AML-193 (cell line): ENCODE data around the gene GABRB1.
A peak's percentile ranks its signal among the peaks of the same experiment; 100 is the strongest.

ENCODE experiments used
- DNase-seq, 2 experiments: peaks; one replicate each; lab custom pipeline; 2025; lab: John Stamatoyannopoulos, UW

Gene GABRB1

GRCh38 chr4:47386146-47386545 is 354.8 kb downstream of the GABRB1 start:
- no peak for DNase-seq

DNA sequence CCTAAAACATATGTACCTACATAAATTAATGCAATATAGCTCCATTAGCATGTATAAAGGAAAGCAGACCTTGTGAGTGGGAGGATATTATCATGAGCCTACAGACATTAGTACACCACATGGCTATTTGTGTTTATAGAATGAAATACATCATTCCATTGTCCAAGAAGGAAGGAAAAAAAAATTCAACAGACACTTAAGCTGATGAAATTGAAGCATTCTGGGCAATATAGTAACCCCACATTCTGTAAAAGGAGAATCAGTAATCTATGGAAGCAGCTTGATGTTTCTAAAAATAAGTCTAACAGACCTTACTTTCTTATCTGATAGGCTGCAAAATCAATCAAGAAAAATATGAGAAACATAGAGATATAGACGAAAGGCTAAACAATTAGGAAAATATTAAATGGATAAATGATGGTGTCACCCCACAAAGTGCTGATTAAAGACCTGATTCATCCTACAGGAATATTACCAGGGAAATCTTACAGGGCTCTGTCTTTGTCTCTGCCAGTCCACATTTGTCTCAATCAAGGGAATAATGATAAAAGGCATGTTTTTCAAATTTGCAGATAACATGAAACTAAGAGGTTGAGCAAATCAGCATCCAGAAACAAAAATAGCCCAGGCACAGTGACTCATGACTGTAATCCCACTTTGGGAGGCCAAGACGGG is 355.3 kb downstream of the GABRB1 start:
- no peak for DNase-seq

- no peak for DNase-seq
Observed at GRCh38 chr4:47390428-47391125, 359.2 kb downstream of the GABRB1 start.

- no peak for DNase-seq
Observed at GRCh38 chr4:47391256-47391655, 359.9 kb downstream of the GABRB1 start.

- peak in 1 of 2 experiments; percentile 3 for DNase-seq
Observed at GRCh38 chr4:47406408-47406807, 375.0 kb downstream of the GABRB1 start.

- no peak for DNase-seq
Observed at GRCh38 chr4:47410271-47410670, 378.9 kb downstream of the GABRB1 start.

- DNase-seq = no peak
Observed at GRCh38 chr4:47413521-47413920, 382.2 kb downstream of the GABRB1 start.

DNA sequence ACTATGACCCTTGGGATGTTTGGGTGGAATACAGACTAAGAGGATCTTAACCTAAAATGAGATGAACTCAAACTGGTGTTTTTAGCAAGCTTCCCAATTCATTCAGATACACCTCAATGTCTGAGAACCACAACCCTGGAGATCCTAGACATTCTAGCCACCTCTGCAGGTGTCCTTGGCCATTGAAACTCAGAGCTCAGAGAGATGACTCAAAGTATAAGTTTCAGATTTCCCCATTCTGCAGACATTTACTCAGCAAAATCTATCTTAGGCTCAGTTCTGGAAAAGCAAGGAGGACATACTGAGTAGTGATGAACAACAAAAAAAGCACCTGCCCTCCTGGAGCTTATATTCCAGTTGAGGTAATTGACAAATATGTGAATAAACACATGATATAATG is 384.4 kb downstream of the GABRB1 start:
- DNase-seq = no peak

DNA sequence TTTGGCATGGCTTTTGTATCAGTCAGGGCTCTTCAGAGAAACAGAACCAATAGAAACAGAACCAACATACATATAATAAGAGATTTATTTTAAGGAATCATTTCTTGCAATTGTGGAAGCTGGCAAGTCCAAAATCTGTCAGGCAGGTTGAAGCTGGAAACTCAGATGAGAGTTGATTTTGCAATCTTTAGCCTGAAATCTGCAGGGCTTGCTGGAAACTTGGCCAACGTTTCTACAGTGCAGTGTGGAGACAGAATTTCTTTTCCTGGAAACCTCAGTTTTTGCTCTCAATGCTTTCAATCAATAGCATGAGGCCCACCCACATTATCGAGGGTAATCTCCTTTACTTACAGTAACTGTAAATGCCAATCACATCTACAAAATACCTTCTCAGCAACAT is 386.8 kb downstream of the GABRB1 start:
- DNase-seq = no peak

DNA sequence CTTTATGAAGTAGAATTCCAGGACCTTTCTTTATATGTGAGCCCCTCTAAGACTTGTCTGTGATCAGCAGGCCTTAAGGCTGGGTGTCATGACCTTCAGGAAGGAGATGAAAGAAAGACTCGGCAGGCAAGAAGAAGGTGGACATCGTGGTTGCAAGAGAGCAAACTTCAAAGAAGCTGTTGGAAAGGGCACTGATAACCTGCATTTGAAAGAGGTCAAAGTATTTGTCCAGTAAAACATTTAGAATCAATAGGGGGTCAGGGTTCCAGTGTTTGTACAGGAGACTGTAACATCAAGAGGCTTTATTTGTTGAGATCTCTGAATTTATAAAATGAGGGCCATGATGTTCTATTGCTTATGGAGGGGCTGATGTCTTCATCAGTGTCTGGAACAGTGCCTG is 387.9 kb downstream of the GABRB1 start:
- DNase-seq = no peak

DNA sequence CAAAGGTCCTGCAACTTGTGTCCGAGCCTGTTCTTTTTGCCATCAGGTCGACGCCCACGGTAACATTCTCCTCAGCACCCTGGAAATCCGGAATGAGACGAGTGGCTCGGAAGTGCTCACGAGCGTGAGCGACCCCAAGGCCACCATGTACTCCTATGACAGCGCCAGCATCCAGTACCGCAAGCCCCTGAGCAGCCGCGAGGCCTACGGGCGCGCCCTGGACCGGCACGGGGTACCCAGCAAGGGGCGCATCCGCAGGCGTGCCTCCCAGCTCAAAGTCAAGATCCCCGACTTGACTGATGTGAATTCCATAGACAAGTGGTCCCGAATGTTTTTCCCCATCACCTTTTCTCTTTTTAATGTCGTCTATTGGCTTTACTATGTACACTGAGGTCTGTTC is 394.3 kb downstream of the GABRB1 start:
- DNase-seq = no peak

DNA sequence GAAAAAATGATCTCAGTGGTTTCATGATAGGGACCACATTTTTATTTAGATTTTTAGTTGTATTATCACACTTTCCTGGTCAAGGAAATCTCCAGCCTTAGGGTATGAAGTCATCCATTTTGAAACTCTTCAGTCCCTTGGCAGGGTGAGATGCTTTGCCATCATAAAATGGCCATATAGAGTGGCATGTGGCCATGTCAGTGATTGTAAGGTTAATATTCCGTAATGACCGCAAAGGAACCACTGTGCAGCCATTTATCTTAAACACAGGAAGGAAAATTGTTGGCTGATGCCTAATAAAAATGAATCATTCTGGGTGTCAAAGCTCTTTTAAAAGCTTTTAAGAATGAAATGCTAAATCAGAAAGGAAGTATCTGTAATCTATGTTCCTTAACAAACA is 396.6 kb downstream of the GABRB1 start:
- no peak for DNase-seq

GRCh38 chr4:47432749-47433148 is 401.4 kb downstream of the GABRB1 start:
- no peak for DNase-seq

GRCh38 chr4:47434931-47435330 is 403.6 kb downstream of the GABRB1 start:
- DNase-seq = no peak

DNA sequence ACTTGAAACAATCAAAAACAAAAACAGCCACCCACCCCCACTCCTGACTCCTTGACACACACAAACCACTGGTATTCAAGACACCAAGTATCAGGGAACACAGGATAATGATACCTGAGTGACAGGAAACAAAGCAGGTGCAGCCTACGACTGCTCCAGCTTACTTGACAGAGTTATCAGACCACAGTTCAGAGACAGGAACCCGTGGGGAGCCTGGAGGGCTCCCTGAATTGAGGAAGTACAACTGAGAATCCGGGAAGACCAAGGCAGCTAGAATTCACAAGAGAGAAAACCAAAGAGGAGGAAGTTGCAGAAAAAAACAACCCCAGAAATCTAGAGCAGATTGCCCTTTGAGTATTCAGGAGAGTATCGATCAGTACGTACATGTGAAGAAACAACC is 411.6 kb downstream of the GABRB1 start:
- peak; percentile 72 to 82 for DNase-seq

DNA sequence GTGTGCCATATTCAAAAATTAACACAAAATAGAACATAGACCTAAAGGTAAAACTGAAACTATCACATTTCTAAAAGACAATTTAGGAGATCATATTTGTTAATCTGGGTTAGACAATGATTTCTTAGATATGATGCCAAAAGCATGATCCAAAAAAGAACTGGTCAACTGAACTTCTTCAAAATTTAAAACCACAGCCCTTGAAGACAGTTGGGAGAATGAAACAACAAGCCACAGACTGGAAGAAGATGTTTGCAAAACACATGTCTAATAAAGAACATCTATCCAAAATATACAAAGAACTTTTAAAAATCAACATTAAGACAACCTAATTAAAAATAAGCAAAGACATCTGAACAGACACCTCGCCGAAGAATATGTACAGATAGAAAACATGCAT is 412.7 kb downstream of the GABRB1 start:
- peak; percentile 64 to 71 for DNase-seq

DNA sequence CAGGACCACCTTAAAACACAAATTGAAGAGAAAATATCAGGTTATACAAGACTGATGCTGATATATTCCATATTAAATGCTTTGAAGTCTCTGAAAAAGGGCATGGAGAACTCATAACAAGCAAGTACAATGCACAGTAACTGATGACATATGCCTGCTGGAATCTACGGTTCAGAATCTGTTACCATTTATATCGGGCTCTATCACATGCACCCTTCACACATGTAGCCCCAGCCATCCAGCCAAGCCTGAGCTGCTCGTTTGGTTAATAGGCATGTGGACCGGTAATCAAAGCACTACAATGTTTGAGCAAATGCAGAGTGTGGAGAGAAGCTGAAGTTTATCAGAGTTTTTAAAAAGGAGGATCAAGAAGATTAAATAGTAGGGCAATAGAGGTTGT is 420.3 kb downstream of the GABRB1 start:
- DNase-seq = no peak

DNA sequence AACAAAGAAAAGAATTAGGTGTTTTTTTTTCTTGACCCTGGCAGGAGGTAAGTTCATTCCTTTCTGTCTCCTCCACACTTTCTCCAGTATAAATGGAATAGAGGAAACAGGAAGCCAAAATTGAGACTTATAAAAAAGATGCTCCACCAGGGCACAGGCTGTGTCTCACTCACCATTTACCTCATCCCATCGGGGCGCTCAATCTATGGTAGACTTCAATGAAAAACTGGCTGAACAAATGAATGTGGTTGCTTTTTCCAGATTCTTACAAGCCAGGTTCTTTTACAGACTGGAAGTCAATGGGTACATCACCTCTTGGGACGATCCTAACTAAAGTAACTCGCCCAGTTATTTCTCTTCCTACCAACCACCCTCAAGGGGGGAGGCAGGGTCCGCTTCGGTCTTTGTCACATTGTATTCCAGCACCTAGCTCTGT is 431.4 kb downstream of the GABRB1 start:
- DNase-seq = peak in 1 of 2 experiments; percentile 15

- peak; percentile 90 to 91 for DNase-seq
Observed at GRCh38 chr4:47463235-47463956, 432.0 kb downstream of the GABRB1 start, which contains the start of gene COMMD8. COMMD8 (minus strand) TSS chr4:47463702; CDS start chr4:47463651, 51 bp downstream.

DNA sequence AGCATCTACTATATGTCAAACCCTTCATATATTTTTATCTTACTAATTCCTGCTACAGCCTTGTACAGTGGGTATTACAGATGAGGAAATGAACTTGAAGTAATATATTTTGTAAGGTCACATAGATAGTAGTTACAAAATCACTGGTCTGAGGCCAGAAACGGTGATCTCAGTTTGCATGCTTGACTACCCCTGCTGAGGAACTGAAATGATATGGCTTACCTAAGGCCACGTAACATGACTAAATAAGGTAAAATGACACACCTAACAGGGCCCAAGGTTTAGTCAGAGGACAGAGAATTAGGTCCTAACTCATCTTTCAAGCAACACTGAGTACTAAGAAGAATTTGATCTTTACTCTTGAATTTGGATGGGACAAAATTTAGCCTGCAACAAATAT is 433.6 kb downstream of the GABRB1 start:
- DNase-seq = peak; percentile 58 to 68

DNA sequence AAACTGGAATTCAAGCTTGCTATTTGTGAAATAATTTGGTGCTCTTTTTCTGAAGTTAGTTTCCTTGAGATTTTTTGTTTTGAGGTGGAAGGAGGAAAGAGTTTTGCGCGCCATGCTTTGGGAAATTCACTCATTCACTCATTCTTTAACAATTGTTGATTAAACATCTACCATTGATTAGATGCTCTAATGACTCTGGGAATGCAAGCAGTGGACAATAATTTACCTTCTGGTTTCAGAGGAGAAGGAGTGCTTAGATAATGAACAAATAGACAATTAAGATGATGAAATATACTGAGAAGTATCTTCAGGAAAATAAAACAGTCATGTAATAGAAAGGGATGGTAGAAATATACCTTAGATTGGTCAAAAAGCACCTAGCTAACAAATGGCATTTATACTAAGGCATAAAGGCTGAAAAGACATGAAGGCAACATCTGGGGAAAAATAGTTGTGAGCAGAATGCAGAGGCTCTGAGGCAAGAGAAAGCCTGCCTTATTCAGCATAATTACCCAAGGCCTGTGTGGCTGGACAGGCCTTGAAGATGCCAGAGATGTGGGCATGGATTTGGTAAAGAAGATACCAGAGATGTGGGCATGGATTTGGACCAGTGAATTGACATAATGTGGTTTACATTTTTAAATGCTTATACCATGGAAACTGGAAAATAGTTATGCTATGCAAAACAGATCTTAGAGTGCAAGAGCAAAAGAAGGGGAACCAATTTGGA is 434.9 kb downstream of the GABRB1 start:
- DNase-seq = no peak

DNA sequence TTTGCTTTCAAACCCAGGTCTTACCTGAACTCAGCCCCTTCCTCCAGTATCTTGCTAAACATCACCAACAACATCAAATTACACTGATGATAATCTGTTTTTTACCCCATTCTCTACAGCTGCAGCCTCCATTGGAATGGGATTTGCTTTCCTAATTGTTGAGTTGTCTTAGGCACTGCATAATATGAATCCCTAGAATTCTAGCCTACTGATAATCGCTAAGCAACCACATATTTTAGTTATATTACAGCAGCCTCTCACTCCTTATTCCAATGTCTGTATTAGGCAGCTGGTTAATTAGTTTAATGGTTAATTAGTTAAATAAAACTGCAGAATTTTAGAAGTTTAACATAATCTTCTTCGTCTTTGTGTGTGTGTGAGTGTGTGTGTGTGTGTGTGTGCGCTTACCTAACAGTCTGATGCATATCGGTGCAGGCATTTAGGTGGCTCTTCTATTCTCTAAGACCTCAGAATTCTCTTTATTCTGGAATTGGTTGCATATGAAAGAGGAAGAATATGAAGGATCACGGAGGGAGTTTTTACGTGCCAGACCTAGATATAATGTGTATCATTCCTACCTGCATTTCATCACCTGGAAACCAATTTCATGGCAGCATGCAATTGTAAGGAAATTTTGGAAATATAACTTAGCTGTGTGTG is 437.5 kb downstream of the GABRB1 start:
- DNase-seq = no peak
